Esophagus squamous epithelium (tissue), 4 donors: ENCODE results near the gene GALNT6.

Experiments used
- CTCF ChIP-seq, 6 experiments: fragments of 450-650 bp in 4 of 6; fragments of 200-600 bp in 2 of 6; sonication (generic) in 2 of 6; IDR thresholded peaks; one replicate each; pipeline ENCODE4 v1.5.1; 2016 to 2019; ENCODE audit warnings: antibody characterized with exemption in 6 of 6, mild to moderate bottlenecking in 4 of 6, moderate library complexity in 4 of 6
- POLR2A ChIP-seq, 4 donors: fragments of 450-650 bp; IDR thresholded peaks; one replicate each; pipeline ENCODE4 v1.6.1; 2017; ENCODE audit warnings: antibody characterized with exemption in 4 of 4, mild to moderate bottlenecking in 4 of 4, moderate library complexity in 3 of 4

- TF ChIP-seq CTCF (IDR thresholded peaks at IDR 0.05) = no peak
- no peak for TF ChIP-seq POLR2A (IDR thresholded peaks at IDR 0.05)
These were observed 38.5 kb upstream of the GALNT6 start for GRCh38 chr12:51429700-51430099.
